HG03025 (cell line): ENCODE data around the gene C10orf95.
"Not testable (repeated sequence)": the region's sequence is repeated elsewhere in the genome, so short reads cannot be mapped to it uniquely, and the experiment has no call there.

Source experiments
- ATAC-seq: cut with Tn5 transposase; IDR thresholded peaks from one replicate; pipeline ENCODE4 v1.9.1; 2021; ENCODE audit warnings: mild to moderate bottlenecking, moderate library complexity; ENCODE audit not compliant: unreplicated experiment, low FRiP score

The C10orf95 gene, protein sequence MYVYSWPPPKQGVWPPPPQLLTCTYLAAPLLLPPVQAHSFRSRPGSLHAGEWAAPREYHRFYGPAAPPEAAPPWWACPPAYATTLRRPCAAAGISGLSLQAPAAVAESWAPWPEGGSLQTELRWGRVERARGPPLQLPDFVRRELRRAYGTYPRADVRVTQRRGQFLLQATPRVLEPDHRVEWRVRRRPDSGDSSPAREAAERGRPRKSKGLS

DNA sequence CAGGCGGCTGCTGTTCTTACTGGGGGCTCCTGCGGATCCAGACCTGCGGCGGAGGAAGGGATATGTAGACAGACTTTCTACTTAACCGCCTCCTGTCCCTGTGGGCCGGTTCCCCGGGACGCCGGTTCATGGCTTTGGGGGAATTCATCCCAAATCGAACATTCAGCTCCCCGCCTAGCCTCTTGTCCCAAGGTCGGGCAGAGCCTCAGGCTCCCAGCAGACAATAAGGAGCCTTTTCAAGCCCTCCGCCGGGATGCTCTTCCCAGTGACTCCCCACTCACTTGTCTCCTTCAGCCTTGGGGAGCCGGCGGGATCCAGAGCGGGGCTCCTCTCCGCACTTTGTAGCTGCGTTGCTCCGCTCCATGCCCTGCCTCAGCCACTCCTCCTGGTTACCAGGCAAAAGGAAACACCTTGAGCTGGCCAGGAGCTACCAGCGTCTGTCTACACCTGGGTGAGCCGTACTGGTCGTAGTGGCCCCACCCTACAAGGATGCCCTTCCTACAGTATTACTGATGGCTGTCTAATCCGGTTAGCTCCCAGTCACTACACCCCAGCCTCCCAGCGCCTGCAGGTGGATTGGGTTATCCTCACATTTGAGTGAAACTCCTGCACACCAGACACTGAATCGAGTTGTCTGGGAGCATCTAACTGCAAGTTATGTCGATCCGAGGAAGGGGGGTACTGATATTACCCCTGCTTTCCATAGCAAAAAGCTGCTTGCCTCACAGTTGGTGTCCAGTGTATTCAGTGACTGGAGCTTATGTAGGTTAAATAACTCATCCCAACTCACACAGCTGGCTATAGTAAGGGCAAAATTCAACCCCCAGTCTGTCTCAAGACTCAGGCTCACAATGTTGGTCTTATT, at the start of gene C10orf95:
Gene C10orf95 (minus strand): TSS at position 439 of the 865 bp plus-strand sequence. CDS start 450 bp downstream, outside the sequence.
- ATAC-seq = peak; percentile 7

- not testable (repeated sequence) for ATAC-seq
These were observed 49.3 kb upstream of the C10orf95 start for GRCh38 chr10:102500686-102501085.

- no peak for ATAC-seq
These were observed 48.0 kb upstream of the C10orf95 start for GRCh38 chr10:102499356-102499755.

GRCh38 chr10:102497545-102497944, 46.2 kb upstream of the C10orf95 start:
- no peak for ATAC-seq

DNA sequence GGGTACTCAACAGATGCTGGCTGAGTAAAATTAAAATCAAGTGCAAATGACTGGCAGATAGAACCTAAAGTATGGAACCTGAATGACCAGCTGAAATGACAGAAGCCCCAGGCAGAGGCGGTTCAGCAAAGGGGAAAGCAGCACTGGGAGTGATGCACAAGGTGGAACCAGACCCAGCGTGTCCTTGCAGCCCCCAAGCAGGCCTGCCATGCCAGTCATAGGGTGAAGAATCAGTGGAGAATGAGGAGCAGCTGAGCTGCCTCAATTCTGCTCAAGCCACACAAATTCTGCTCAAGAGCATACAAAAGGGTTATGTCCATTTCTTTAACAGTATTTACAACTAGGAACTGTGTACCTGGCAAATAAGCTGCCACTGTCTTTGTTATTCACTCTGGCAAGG, 42.4 kb upstream of the C10orf95 start:
- ATAC-seq = no peak

DNA sequence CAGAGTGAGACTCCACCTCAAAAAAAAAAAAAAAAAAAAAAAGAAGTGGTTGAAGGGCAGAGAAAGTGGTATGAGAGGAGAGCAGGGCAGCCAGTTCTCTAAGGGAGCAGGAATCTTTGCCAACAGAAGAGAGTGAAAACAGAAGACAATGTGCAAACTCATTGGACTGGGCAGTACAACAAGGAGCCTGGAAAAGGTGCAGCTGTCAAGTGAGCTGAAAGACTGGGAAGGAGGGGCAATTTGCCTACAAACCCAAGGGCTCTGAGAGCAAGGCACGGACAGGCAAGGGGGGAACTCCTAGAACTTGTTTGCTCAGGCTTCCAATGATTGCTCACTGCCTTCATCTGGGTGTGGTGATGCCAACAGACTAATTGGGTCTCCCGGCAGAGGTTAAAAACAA, 41.6 kb upstream of the C10orf95 start:
- no peak for ATAC-seq

DNA sequence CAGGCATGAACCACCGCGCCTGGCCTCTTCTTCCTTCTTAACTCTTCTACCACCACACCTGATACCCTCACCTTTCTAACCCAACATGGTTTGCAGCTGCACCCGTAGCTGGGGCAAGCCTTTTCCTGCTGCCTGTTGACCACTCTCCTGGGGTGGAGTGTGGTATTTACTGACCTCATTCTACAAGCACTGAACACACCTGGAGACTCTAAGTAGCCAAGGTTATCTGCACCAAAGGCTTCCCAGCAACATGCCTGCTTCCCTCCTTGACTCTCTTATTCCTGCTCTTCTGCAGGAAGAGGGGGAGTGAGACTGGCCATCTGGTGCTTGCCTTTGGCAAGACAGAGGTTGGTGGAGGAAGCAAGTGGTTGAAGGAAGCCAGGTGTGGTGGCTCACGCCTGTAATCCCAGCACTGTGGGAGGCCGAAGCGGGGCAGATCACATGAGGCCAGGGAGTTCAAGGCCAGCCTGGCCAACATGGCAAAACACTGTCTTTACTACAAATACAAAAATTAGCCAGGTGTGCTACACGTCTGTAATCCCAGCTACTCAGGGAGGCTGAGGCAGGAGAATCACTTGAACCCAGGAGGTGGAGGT, 41.1 kb upstream of the C10orf95 start:
- no peak for ATAC-seq

DNA sequence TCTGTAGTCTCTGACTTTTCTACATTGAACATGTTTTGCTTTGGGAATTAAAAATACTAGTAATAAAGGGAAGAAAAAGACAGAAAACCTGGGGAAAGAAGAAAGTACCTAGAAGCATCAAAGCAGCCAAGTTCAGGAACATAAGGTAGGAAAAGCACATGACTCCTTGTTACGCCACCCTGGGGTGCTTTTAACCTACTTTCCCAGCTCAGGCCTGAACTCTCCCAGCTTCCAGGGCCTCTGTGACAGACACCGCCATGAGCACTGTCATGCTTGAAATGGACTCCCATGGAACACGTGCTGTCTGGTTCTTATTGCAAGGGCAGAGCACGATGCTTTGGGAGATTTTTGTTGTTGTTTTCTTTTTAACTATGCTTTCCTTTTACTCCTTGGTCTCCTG, 39.8 kb upstream of the C10orf95 start:
- ATAC-seq = no peak

- ATAC-seq = no peak
These were observed 33.9 kb upstream of the C10orf95 start for GRCh38 chr10:102485093-102485784.

DNA sequence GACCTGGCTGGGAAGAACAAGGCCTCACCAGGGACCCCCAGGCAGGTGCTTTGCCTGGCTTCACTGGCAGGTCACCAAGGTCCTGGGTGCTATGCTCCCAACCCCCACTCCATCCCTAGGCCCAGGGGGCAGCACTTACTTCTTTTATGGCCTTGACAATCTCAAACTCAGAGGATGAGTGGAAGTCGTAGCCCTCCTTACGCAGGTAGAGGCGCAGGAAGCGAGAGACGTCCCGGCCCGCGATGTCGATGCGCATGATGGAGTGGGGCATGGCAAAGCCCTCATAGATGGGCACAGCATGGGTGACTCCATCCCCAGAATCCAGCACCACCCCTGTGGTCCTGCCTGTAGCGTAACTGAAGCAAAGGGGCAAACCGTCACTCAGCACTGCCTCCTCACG, 32.7 kb upstream of the C10orf95 start:
- no peak for ATAC-seq

DNA sequence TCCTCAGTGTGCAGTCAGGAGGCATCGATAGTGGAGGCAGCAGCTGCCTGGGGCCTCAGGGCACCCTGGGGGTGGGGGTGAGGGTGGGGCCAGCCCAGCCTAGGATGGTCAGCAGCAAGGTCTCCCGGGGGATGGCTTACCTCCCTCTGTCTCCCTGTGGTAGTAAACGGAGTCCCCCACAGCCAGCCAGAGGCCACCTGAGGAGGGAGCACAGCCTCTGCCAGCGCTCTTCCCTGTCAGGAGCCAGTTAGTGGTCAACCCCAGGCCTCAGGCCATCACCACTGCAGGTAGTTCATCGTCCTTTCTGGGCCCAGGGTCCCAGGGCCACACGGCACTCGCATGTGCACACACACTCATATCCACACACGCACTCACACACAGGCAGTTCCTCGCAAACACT, 29.1 kb upstream of the C10orf95 start:
- ATAC-seq = no peak

- no peak for ATAC-seq
These were observed 28.3 kb upstream of the C10orf95 start for GRCh38 chr10:102479651-102480050.

DNA sequence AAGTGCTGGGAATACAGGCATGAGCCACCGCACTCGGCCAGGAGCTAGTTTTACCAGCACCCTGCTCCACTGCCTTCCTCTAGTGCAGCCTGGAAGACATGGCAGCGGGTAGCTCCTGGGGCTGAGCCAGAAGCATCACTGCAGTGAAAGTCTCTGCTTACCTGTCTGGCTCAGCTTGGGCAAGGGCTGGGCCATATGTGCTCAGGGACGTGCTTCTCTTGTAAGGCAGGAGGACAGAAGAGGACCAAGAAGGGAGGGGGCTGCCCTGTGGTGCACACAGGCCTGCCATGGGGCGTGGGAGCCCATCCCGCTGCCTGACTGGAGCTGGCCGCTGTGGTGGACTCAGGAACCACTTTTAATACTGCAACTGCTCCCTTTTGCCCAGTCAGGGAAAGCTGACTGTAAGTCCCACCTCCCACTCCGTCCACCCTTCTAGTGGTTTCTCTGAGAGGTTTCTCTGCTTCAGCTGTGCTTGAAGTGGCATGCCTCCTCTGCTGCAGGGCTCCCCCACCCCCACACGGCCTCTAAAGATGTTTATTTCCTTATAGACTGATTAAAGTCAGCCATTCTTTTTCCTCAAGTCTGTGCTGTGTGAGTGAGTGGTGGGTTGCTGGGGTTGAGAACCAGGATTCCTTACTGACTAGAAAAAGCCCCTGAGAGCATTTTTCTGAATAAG, 25.3 kb upstream of the C10orf95 start:
- no peak for ATAC-seq

DNA sequence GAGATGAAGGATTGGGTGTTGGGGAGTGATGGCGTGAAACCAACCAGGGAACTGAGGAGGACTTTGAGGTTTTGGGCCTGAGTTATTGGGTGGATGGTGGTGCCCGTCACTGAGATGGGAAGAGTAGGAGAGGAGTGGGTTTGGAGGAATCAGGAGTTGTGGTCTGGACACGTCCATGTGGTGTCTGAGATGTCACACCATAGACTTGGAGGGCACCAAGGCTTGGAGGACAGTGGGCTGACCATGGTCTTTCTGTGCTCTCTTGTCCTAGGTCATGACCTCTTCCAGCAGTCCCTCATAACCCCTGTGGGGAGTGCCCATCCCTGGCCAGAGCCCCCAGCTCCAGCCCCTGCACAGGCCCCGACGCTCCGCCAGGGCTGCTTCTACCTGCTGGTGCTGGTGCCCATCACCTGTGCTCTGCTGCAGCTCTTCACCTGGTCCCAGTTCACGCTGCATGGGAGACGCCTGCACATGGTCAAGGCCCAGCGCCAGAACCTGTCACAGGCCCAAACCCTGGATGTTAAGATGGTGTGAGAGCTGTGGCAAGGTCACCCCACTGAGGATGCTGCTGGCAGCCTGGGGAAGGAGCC, 24.2 kb upstream of the C10orf95 start:
- no peak for ATAC-seq

DNA sequence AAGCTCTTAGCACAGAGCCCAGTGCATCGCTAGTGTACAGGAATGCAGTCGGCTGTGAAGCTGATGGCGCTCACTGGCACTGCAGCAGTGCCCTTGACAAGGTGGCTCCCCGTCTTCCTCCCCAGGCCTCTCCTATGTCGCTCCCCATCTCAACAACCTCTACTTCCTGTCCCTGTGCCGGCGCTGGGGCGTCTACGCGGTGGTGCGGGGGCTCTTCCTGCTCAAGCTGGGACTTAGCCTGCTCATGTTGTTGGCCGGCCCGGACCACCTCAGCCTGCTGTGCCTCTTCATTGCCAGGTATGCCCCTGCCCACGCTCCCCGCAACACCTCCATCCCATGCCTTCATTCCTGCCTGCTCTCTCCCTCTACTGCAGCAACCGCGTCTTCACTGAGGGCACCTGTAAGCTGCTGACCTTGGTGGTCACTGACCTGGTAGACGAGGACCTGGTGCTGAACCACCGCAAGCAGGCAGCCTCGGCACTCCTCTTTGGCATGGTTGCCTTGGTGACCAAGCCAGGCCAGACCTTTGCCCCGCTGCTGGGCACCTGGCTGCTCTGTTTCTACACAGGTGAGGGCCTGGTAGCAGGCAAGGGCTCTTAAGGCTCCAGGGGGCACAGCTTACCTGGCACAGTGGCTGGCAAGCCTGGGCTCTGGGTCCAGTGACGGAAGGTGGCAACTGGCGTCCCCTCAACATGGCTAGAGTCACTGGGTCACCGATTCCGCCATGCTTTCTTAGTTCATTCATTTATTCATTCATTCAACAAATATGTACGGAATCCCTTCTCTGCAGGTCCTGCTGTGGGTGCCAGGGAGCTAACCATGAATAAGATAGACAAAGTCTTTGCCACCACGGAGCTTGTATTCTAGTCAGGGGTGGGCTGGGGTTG, 22.3 kb upstream of the C10orf95 start:
- no peak for ATAC-seq

DNA sequence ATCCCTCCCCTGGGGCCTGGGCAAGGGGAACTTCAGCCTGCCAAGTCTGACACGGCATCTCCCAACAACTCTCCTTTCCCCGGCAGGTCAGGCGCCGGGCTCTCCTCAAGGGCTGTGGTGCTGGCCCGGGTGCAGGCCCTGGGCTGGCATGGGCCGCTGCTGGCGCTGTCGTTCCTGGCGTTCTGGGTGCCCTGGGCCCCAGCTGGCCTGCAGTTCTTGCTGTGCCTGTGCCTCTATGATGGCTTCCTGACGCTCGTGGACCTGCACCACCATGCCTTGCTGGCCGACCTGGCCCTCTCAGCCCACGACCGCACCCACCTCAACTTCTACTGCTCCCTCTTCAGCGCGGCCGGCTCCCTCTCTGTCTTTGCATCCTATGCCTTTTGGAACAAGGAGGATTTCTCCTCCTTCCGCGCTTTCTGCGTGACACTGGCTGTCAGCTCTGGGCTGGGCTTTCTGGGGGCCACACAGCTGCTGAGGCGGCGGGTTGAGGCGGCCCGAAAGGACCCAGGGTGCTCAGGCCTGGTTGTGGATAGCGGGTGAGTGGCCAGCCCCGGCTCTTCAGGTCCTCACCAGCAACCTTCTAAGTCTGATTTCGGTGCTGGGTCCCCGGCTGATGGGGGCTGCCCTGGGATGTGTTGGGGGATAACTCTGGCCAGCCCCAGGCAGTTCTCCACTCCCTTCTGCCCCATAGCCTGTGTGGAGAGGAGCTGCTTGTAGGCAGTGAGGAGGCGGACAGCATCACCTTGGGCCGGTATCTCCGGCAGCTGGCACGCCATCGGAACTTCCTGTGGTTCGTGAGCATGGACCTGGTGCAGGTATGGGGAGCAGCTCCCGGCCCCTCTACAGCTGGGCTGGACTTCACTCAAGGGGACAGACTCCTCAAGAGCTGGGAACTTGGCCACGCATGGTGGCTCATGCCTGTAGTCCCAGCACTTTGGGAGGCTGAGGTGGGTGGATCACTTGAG, 19.5 kb upstream of the C10orf95 start:
- ATAC-seq = no peak

- ATAC-seq = no peak
These were observed 17.3 kb upstream of the C10orf95 start for GRCh38 chr10:102468683-102469082.

DNA sequence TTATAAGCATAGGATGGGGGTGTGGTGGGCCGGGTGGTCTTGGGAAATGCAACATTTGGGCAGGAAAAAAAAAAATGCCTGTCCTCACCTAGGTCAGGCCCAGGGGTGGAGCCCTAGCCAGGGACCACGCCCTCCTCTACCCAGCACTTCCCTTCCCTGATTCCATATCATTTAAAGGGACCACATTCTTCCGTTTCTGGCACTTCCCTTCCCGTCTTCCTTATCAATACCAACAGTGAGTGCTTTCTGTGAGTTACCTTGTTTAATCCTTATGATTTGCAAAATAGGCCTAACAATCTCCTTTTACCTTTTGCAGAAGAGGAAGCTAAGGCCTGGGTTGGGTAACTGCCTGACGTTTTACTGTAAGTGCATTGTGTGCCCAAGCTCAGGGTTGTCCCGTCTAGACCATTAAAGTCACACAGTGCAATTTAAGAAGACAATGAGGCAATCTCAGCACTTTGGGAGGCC, 16.7 kb upstream of the C10orf95 start:
- no peak for ATAC-seq
